WTC11 (cell line): Measurements from ENCODE around the gene ABHD17B. TPM values are rescaled to one million over a fixed set of nuclear protein-coding genes. Genes with fewer than 3 reads are reported as not detected.

ENCODE experiments used
- ATAC-seq: fragments of 200-7000 bp; cut with Tn5 transposase; 2 replicates; pipeline ENCODE4 v1.10.0; 2021; ENCODE audit warnings: mild to moderate bottlenecking, moderate library complexity
- CTCF ChIA-PET: fragments of 300-600 bp; sonication (Branson Sonifier 250); formaldehyde crosslinking; loops from one replicate; lab custom pipeline; 2021; ENCODE audit warnings: antibody characterized with exemption; lab: Charles Lee
- POLR2A ChIA-PET: fragments of 350-600 bp; sonication (Branson Sonifier 250); formaldehyde crosslinking; loops from one replicate; lab custom pipeline; 2021; ENCODE audit warnings: antibody characterized with exemption; lab: Charles Lee
- DNase-seq: peaks from one replicate; pipeline ENCODE4 v3.0.0; 2021; ENCODE audit warnings: low spot score
- H3K27ac Mint-ChIP-seq: 2 replicates; pipeline ENCODE4 v1.8.0; 2021; ENCODE audit warnings: mixed read lengths
- H3K27me3 Mint-ChIP-seq: 2 replicates; pipeline ENCODE4 v1.8.0; 2021; ENCODE audit warnings: low read depth, mild to moderate bottlenecking, moderate library complexity, mixed read lengths
- H3K36me3 Mint-ChIP-seq: 2 replicates; pipeline ENCODE4 v1.8.0; 2021; ENCODE audit warnings: mixed read lengths
- H3K4me1 Mint-ChIP-seq: 2 replicates; pipeline ENCODE4 v1.8.0; 2022; ENCODE audit warnings: mixed read lengths
- H3K4me3 Mint-ChIP-seq: 2 replicates; pipeline ENCODE4 v1.8.0; 2021; ENCODE audit warnings: mild to moderate bottlenecking, moderate library complexity, mixed read lengths
- H3K9me3 Mint-ChIP-seq: 2 replicates; pipeline ENCODE4 v1.8.0; 2021; ENCODE audit warnings: mixed read lengths
- ARID4B ChIP-seq: sonication (generic); formaldehyde crosslinking; IDR thresholded peaks from 2 replicates; pipeline ENCODE4 v1.8.0; 2023; ENCODE audit warnings: missing genetic modification reagents, mild to moderate bottlenecking, borderline replicate concordance
- CBFB ChIP-seq: sonication (generic); formaldehyde crosslinking; IDR thresholded peaks from 2 replicates; pipeline ENCODE4 v1.8.1; 2022; ENCODE audit warnings: mild to moderate bottlenecking, low read depth, missing genetic modification reagents
- ELF4 ChIP-seq: sonication (generic); formaldehyde crosslinking; IDR thresholded peaks from 2 replicates; pipeline ENCODE4 v1.8.1; 2022; ENCODE audit warnings: low read depth, mild to moderate bottlenecking, moderate library complexity, missing genetic modification reagents
- EMX1 ChIP-seq: fragments of 250-450 bp; sonication (Bioruptor Pico); IDR thresholded peaks from 2 replicates; pipeline ENCODE4 v1.8.0; 2021; ENCODE audit warnings: mild to moderate bottlenecking
- HMGA2 ChIP-seq: fragments of 250-450 bp; sonication (Bioruptor Pico); IDR thresholded peaks from 2 replicates; pipeline ENCODE4 v1.4.0; 2021; ENCODE audit warnings: mild to moderate bottlenecking, moderate library complexity
- IRF1 ChIP-seq: sonication (generic); formaldehyde crosslinking; IDR thresholded peaks from 2 replicates; pipeline ENCODE4 v1.8.0; 2023; ENCODE audit warnings: missing genetic modification reagents
- MAX ChIP-seq: sonication (generic); formaldehyde crosslinking; IDR thresholded peaks from 2 replicates; pipeline ENCODE4 v1.8.0; 2022; ENCODE audit warnings: mild to moderate bottlenecking, missing genetic modification reagents
- MLX ChIP-seq: sonication (generic); formaldehyde crosslinking; IDR thresholded peaks from 2 replicates; pipeline ENCODE4 v1.8.1; 2023; ENCODE audit warnings: mild to moderate bottlenecking, missing genetic modification reagents, moderate library complexity
- OVOL2 ChIP-seq: fragments of 250-450 bp; sonication (Bioruptor Pico); IDR thresholded peaks from 2 replicates; pipeline ENCODE4 v1.9.0; 2021; ENCODE audit warnings: mild to moderate bottlenecking, borderline replicate concordance
- PRRX2 ChIP-seq: fragments of 250-450 bp; sonication (Bioruptor Pico); IDR thresholded peaks from 2 replicates; pipeline ENCODE4 v1.8.0; 2021; ENCODE audit warnings: mild to moderate bottlenecking
- SOX15 ChIP-seq: fragments of 250-450 bp; sonication (Bioruptor Pico); IDR thresholded peaks from 2 replicates; pipeline ENCODE4 v1.9.0; 2021; ENCODE audit warnings: mild to moderate bottlenecking
- TEAD1 ChIP-seq: sonication (generic); formaldehyde crosslinking; IDR thresholded peaks from 2 replicates; pipeline ENCODE4 v1.8.0; 2022; ENCODE audit warnings: mild to moderate bottlenecking, missing genetic modification reagents
- TEAD4 ChIP-seq: sonication (generic); formaldehyde crosslinking; IDR thresholded peaks from 2 replicates; pipeline ENCODE4 v1.8.0; 2022; ENCODE audit warnings: mild to moderate bottlenecking, missing genetic modification reagents
- TP53 ChIP-seq: sonication (generic); formaldehyde crosslinking; IDR thresholded peaks from 2 replicates; pipeline ENCODE4 v1.8.1; 2023; ENCODE audit warnings: mild to moderate bottlenecking, missing genetic modification reagents
- ZNF138 ChIP-seq: sonication (generic); formaldehyde crosslinking; conservative IDR thresholded peaks from 2 replicates; pipeline ENCODE4 v1.8.1; 2022; ENCODE audit warnings: mild to moderate bottlenecking, moderate library complexity, missing genetic modification reagents
- ZNF317 ChIP-seq: sonication (generic); formaldehyde crosslinking; IDR thresholded peaks from 2 replicates; pipeline ENCODE4 v1.8.1; 2023; ENCODE audit warnings: low read depth, mild to moderate bottlenecking, moderate library complexity, missing genetic modification reagents, borderline replicate concordance
- ZNF423 ChIP-seq: fragments of 250-450 bp; sonication (Bioruptor Pico); IDR thresholded peaks from 2 replicates; pipeline ENCODE4 v2.1.2; 2022; ENCODE audit warnings: mild to moderate bottlenecking, moderate library complexity
- total RNA-seq: library from RNA; stranded (reverse); gene quantifications from 3 replicates; pipeline ENCODE4 v1.2.3, GENCODE V29; 2021

Gene ABHD17B
- total RNA-seq, 1 experiment from 2014 or later: 56.6 TPM

- Mint-ChIP-seq H3K27me3 (no peaks in the 10 kb centered on the region), H3K9me3 (peaks cover 26% of the 10 kb centered on the region), H3K27ac (peak overlapping the region; percentile 31; the same call in 1 of the 2 replicates), H3K36me3 (peaks cover 28% of the 10 kb centered on the region), H3K4me1 (peaks cover 52% of the 10 kb centered on the region), H3K4me3 (no peak overlapping the region)
- DNase-seq: no peak
- TF ChIP-seq EMX1 (CRISPR knock-in tag) (no peak), OVOL2 (CRISPR knock-in tag) (no peak), ZNF138 (CRISPR knock-in tag) (no peak), TEAD1 (CRISPR knock-in tag) (no peak)
- ChIA-PET POLR2A (no interaction called here), CTCF (no interaction called here)
- no peak for ATAC-seq
These were observed 31.3 kb downstream of the ABHD17B start for GRCh38 chr9:71879644-71880174.

GRCh38 chr9:71878327-71879274, 32.4 kb downstream of the ABHD17B start:
- no peak overlapping the region for H3K4me3 Mint-ChIP-seq
- no peak for ATAC-seq
- peak; percentile 82; the same call in 1 of the 2 replicates for TF ChIP-seq ZNF317 (CRISPR knock-in tag)
- TF ChIP-seq TP53 (CRISPR knock-in tag): no peak
- POLR2A ChIA-PET: no interaction called here
- H3K9me3 Mint-ChIP-seq: peaks cover 16% of the 10 kb centered on the region
- peak overlapping the region; percentile 47; the same call in 1 of the 2 replicates for H3K27ac Mint-ChIP-seq
- H3K4me1 Mint-ChIP-seq: peaks cover 52% of the 10 kb centered on the region
- H3K36me3 Mint-ChIP-seq: peaks cover 20% of the 10 kb centered on the region
- CTCF ChIA-PET: no interaction called here
- no peaks in the 10 kb centered on the region for H3K27me3 Mint-ChIP-seq
- DNase-seq: no peak

GRCh38 chr9:71876829-71877228, 34.2 kb downstream of the ABHD17B start:
- no peak for ATAC-seq
- TF ChIP-seq MLX: no peak
- no peak for TF ChIP-seq MAX (CRISPR knock-in tag)
- no peak for TF ChIP-seq ELF4 (CRISPR knock-in tag)
- TF ChIP-seq TEAD4 (CRISPR knock-in tag): no peak
- TF ChIP-seq SOX15: no peak
- no peak for TF ChIP-seq IRF1 (CRISPR knock-in tag)
- no peak for TF ChIP-seq CBFB (CRISPR knock-in tag)
- no peak for TF ChIP-seq PRRX2 (CRISPR knock-in tag)
- TF ChIP-seq ARID4B (CRISPR knock-in tag): no peak
- TF ChIP-seq HMGA2: no peak
- no peak for TF ChIP-seq ZNF423 (CRISPR knock-in tag)
- no peak for DNase-seq
- H3K27ac Mint-ChIP-seq: peak overlapping the region; percentile 83
- H3K36me3 Mint-ChIP-seq: peaks cover 15% of the 10 kb centered on the region
- H3K4me3 Mint-ChIP-seq: no peak overlapping the region
- CTCF ChIA-PET: no interaction called here
- H3K4me1 Mint-ChIP-seq: peaks cover 49% of the 10 kb centered on the region
- POLR2A ChIA-PET: no interaction called here
- H3K27me3 Mint-ChIP-seq: no peaks in the 10 kb centered on the region
- H3K9me3 Mint-ChIP-seq: peaks cover 12% of the 10 kb centered on the region
